K562 (cell line): ENCODE results near the gene PLXNA2. TPM values are rescaled to one million over a fixed set of nuclear protein-coding genes. Genes with fewer than 3 reads are reported as not detected.

ENCODE experiments used
- ARNT ChIP-seq, 2 experiments: fragments of 450-650 bp; IDR thresholded peaks; 2 replicates each; pipeline ENCODE4 v1.6.1; 2016; ENCODE audit warnings: mild to moderate bottlenecking in 1 of 2
- CREB1 ChIP-seq, 2 experiments: sonication (generic) in 1 of 2; formaldehyde crosslinking in 1 of 2; IDR thresholded peaks; 2 replicates each; pipeline versions ENCODE4 v1.6.1 to v1.8.0; 2012 to 2022; ENCODE audit warnings: inconsistent platforms in 1 of 2, mild to moderate bottlenecking in 1 of 2, missing genetic modification reagents in 1 of 2, moderate library complexity in 1 of 2
- NFYB ChIP-seq: IDR thresholded peaks from 2 replicates; pipeline ENCODE4 v1.6.1; 2011; ENCODE audit warnings: mild to moderate bottlenecking, moderate library complexity; ENCODE audit not compliant: insufficient read length; ENCODE audit errors: extremely low read depth
- POU5F1 ChIP-seq: fragments of 150-350 bp; IDR thresholded peaks from 2 replicates; pipeline ENCODE4 v1.6.1; 2014; ENCODE audit warnings: borderline replicate concordance, low read length, low read depth, mild to moderate bottlenecking; ENCODE audit not compliant: partially characterized antibody
- TEAD4 ChIP-seq, 2 experiments: sonication (generic) in 1 of 2; formaldehyde crosslinking in 1 of 2; IDR thresholded peaks; 2 replicates each; pipeline versions ENCODE4 v1.6.1 to v1.8.0; 2012 to 2022; ENCODE audit warnings: borderline replicate concordance in 1 of 2, inconsistent platforms in 1 of 2, low read length in 1 of 2, mild to moderate bottlenecking in 1 of 2, missing genetic modification reagents in 1 of 2
- polyA plus RNA-seq, 8 experiments: library from polyadenylated mRNA; depleted of rRNA in 4 of 8; stranded (reverse) in 5 of 8; unstranded in 3 of 8; fragments of >200 nt; fragmentation: Nextera tagmentation in 2 of 8; fragmentation: Illumina TruSeq in 1 of 8; extraction: Ambion mirVana in 2 of 8; extraction: Trizol in 1 of 8; gene quantifications; 2 replicates each; pipeline versions ENCODE4 v1.2.1 to v1.2.3, GENCODE V29; 2011 to 2014; ENCODE audit warnings: inconsistent platforms in 1 of 8, missing spikeins in 1 of 8
- total RNA-seq, 7 experiments: library from RNA; depleted of rRNA in 6 of 7; stranded (reverse); fragments of >200 nt in 6 of 7; fragmentation: Illumina TruSeq in 2 of 7; extraction: Trizol in 2 of 7; gene quantifications; 2 replicates each; pipeline versions ENCODE4 v1.2.1 to v1.2.3, GENCODE V29; 2011 to 2021; ENCODE audit warnings: low replicate concordance in 1 of 7
- TF ChIP-seq, protein P1 (sequence below): fragments of 250-450 bp; sonication (Bioruptor Pico); IDR thresholded peaks from 2 replicates; pipeline ENCODE4 v1.5.0; 2020; ENCODE audit warnings: mild to moderate bottlenecking
- TF ChIP-seq, protein P2 (sequence below): sonication (generic); formaldehyde crosslinking; IDR thresholded peaks from 2 replicates; pipeline ENCODE4 v1.8.1; 2023; ENCODE audit warnings: mild to moderate bottlenecking, missing genetic modification reagents
- TF ChIP-seq, protein P3 (sequence below): fragments of 450-650 bp; conservative IDR thresholded peaks from 2 replicates; pipeline ENCODE4 v1.6.1; 2016; ENCODE audit warnings: missing genetic modification characterization, low read depth, mild to moderate bottlenecking, control low read depth, missing compliant biosample characterization
- TF ChIP-seq, protein P4 (sequence below): fragments of 250-450 bp; sonication (Bioruptor Pico); IDR thresholded peaks from 2 replicates; pipeline ENCODE4 v1.9.0; 2021; ENCODE audit warnings: mild to moderate bottlenecking

Gene PLXNA2
- total and polyA plus RNA-seq, 9 of the 15 experiments (the other 6 are each of a cell fraction or from before 2014, with no cell fraction given), result 0.01 to 1.3 (median 0.32) TPM

DNA sequence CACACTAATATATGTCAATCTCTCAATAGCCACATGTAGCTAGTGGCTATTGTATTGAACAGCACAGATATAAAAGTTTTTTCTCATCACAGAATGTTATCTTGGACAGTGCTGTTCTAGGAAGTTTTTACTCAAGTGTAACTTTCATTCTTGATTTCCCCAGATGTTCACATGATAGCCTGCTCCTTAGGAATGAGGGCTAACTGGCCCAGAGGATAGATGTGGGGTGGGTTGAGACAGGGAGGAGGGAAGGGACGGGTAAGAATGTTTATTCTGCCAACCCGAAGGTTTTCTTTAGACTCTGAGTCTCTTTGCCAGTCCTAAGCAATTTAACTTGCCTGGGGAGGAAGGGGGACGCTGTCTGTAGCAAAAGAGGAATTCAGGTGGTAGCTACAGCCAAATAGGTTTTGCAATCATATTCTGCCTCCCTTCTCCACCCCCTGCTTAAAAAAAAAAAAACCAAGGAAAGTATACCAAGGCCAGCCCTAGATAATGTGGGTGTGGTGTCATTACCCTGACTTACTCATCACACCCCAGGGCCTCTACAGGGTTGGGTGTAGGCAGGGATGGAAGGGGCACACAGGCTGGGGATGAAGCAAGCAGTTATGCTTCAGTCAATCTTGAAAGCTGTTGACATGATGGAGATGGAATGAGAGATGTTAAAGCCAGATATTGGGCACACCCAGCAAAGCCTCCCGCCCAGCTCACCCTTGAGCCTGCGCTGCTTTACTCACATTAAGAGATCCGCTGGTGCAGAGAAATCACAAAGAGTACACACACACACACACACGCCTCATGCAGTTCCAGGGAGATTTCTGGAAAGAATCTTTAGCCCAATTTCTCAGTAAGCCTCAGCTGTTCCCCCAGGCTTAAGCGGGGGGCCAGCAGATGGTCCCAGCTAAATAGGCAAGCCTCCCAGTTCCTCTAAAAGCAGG lies 59.9 kb downstream of the PLXNA2 start (continued):
- TF ChIP-seq, protein P1, sequence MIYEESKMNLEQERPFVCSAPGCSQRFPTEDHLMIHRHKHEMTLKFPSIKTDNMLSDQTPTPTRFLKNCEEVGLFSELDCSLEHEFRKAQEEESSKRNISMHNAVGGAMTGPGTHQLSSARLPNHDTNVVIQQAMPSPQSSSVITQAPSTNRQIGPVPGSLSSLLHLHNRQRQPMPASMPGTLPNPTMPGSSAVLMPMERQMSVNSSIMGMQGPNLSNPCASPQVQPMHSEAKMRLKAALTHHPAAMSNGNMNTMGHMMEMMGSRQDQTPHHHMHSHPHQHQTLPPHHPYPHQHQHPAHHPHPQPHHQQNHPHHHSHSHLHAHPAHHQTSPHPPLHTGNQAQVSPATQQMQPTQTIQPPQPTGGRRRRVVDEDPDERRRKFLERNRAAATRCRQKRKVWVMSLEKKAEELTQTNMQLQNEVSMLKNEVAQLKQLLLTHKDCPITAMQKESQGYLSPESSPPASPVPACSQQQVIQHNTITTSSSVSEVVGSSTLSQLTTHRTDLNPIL (CRISPR knock-in tag), result no peak
- TF ChIP-seq ARNT (IDR thresholded peaks at IDR 0.05) (peak; percentile 79 to 94), POU5F1 (no peak), TEAD4 (IDR thresholded peaks at IDR 0.05; ENCODE audit: low read length) (peak; percentile 80), TEAD4 (CRISPR knock-in tag; IDR thresholded peaks at IDR 0.05; ENCODE audit: borderline replicate concordance) (no peak), NFYB (no peak), CREB1 (IDR thresholded peaks at IDR 0.05) (peak; percentile 59; the same call in 1 of the 2 replicates), CREB1 (CRISPR knock-in tag; IDR thresholded peaks at IDR 0.05) (no peak)
- TF ChIP-seq, protein P2, sequence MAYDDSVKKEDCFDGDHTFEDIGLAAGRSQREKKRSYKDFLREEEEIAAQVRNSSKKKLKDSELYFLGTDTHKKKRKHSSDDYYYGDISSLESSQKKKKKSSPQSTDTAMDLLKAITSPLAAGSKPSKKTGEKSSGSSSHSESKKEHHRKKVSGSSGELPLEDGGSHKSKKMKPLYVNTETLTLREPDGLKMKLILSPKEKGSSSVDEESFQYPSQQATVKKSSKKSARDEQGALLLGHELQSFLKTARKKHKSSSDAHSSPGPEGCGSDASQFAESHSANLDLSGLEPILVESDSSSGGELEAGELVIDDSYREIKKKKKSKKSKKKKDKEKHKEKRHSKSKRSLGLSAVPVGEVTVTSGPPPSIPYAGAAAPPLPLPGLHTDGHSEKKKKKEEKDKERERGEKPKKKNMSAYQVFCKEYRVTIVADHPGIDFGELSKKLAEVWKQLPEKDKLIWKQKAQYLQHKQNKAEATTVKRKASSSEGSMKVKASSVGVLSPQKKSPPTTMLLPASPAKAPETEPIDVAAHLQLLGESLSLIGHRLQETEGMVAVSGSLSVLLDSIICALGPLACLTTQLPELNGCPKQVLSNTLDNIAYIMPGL (CRISPR knock-in tag), result no peak
- TF ChIP-seq, protein P3, sequence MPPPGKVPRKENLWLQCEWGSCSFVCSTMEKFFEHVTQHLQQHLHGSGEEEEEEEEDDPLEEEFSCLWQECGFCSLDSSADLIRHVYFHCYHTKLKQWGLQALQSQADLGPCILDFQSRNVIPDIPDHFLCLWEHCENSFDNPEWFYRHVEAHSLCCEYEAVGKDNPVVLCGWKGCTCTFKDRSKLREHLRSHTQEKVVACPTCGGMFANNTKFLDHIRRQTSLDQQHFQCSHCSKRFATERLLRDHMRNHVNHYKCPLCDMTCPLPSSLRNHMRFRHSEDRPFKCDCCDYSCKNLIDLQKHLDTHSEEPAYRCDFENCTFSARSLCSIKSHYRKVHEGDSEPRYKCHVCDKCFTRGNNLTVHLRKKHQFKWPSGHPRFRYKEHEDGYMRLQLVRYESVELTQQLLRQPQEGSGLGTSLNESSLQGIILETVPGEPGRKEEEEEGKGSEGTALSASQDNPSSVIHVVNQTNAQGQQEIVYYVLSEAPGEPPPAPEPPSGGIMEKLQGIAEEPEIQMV (tag), result no peak
- TF ChIP-seq, protein P4, sequence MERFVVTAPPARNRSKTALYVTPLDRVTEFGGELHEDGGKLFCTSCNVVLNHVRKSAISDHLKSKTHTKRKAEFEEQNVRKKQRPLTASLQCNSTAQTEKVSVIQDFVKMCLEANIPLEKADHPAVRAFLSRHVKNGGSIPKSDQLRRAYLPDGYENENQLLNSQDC (CRISPR knock-in tag), result no peak
